ENCODE results near the gene MAST2.

DNA sequence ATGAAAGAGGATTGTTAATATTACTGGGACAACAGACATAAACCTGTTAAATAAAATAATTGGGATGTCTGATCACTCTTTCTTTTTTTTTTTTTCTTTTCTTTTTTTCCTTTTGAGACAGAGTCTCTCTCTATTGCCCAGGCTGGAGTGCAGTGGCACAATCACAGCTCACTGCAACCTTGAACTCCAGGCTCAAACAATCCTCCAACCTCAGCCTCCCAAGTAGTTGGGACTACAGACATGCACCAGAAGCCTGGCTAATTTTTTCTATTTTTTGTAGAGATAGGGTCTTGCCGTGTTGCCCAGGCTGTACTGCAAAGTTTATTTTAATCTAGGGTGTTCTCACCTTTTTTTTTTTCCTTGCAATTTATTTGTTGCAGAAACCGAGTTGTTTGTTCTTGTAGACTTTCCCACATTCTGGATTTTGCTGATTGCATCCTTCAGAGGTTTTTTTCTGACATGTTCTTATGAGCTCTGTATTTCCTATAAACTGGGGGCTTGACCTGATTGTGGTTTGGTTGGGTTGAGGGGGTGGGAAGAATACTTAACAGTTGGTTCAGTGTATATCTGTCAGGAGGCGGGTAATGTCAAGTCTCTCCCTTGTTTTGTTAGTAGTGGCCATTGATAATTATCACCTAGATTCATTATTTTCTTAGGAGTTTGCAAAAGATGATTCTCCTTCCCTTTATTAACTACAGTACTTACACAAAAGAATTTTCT is 125.2 kb downstream of the MAST2 start:
- TF ChIP-seq, protein P1, sequence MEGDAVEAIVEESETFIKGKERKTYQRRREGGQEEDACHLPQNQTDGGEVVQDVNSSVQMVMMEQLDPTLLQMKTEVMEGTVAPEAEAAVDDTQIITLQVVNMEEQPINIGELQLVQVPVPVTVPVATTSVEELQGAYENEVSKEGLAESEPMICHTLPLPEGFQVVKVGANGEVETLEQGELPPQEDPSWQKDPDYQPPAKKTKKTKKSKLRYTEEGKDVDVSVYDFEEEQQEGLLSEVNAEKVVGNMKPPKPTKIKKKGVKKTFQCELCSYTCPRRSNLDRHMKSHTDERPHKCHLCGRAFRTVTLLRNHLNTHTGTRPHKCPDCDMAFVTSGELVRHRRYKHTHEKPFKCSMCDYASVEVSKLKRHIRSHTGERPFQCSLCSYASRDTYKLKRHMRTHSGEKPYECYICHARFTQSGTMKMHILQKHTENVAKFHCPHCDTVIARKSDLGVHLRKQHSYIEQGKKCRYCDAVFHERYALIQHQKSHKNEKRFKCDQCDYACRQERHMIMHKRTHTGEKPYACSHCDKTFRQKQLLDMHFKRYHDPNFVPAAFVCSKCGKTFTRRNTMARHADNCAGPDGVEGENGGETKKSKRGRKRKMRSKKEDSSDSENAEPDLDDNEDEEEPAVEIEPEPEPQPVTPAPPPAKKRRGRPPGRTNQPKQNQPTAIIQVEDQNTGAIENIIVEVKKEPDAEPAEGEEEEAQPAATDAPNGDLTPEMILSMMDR (IDR thresholded peaks at IDR 0.05), result no peak
- TF ChIP-seq POLR2AphosphoS5 (IDR thresholded peaks at IDR 0.05) (no peak), POLR2A (IDR thresholded peaks at IDR 0.05) (no peak)

Measured in upper lobe of left lung (tissue), 4 donors.